ENCODE measurements around the gene DUSP22. TPM values are rescaled to one million over a fixed set of nuclear protein-coding genes. Genes with fewer than 3 reads are reported as not detected.

The DUSP22 gene
- polyA plus RNA-seq, 2 of the 4 experiments (the other 2 are of a cell fraction), result 6.2 to 11.3 TPM

GRCh38 chr6:310671-311070 lies 18.4 kb downstream of the DUSP22 start (continued):
- TF ChIP-seq, protein P1, sequence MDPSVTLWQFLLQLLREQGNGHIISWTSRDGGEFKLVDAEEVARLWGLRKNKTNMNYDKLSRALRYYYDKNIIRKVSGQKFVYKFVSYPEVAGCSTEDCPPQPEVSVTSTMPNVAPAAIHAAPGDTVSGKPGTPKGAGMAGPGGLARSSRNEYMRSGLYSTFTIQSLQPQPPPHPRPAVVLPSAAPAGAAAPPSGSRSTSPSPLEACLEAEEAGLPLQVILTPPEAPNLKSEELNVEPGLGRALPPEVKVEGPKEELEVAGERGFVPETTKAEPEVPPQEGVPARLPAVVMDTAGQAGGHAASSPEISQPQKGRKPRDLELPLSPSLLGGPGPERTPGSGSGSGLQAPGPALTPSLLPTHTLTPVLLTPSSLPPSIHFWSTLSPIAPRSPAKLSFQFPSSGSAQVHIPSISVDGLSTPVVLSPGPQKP (IDR thresholded peaks at IDR 0.05; ENCODE audit: low read depth, low read length), result no peak
- no peak for TF ChIP-seq KDM1A (IDR thresholded peaks at IDR 0.05; ENCODE audit: low read depth)

GRCh38 chr6:311679-312220 lies 19.5 kb downstream of the DUSP22 start:
- no peak for TF ChIP-seq GATA3 (IDR thresholded peaks at IDR 0.05; ENCODE audit: borderline replicate concordance)
- TF ChIP-seq RFX5 (IDR thresholded peaks at IDR 0.05), result no peak
- TF ChIP-seq TFCP2L1 (CRISPR knock-in tag; IDR thresholded peaks at IDR 0.05), result no peak
- TF ChIP-seq MYC (IDR thresholded peaks at IDR 0.05; ENCODE audit: borderline replicate concordance, low read length), result no peak
- no peak for TF ChIP-seq FOSL2 (IDR thresholded peaks at IDR 0.05)
- TF ChIP-seq FOSL2 (CRISPR knock-in tag; IDR thresholded peaks at IDR 0.05), result no peak
- TF ChIP-seq, protein P1 (IDR thresholded peaks at IDR 0.05; ENCODE audit: low read depth, low read length), result no peak
- TF ChIP-seq CHD4 (IDR thresholded peaks at IDR 0.05; ENCODE audit: borderline replicate concordance), result no peak
- TF ChIP-seq RCOR1 (IDR thresholded peaks at IDR 0.05; ENCODE audit: low read depth, low read length), result no peak
- TF ChIP-seq, protein P2, sequence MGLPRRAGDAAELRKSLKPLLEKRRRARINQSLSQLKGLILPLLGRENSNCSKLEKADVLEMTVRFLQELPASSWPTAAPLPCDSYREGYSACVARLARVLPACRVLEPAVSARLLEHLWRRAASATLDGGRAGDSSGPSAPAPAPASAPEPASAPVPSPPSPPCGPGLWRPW (IDR thresholded peaks at IDR 0.05), result no peak
- ChIA-PET CTCF (no interaction called here), POLR2A (no interaction called here)
- Histone ChIP-seq H3K4me3 (no peak overlapping the region), H3K4me1 (no peaks in the 10 kb centered on the region), H3K9me3 (no peaks in the 10 kb centered on the region), H3K27ac (no peak overlapping the region), H3K4me2 (no peak overlapping the region)
- 97% methylated on average over 12 of the region's 17 CpGs for WGBS (ENCODE audit: missing lambda C conversion rate)
- DNase-seq (ENCODE audit: low read depth in 1 of 2, low spot score in 1 of 2) (no peak), ATAC-seq (no peak), FAIRE-seq (no peak)

GRCh38 chr6:313087-313486 lies 20.8 kb downstream of the DUSP22 start:
- ATAC-seq (no peak), FAIRE-seq (no peak), DNase-seq (ENCODE audit: low read depth in 1 of 2, low spot score in 1 of 2) (no peak)
- CTCF ChIA-PET, result no interaction called here
- H3K4me1 ChIP-seq, result no peaks in the 10 kb centered on the region
- no peaks in the 10 kb centered on the region for H3K9me3 ChIP-seq
- POLR2A ChIA-PET, result no interaction called here
- 89% methylated on average over 2 of the region's 2 CpGs for WGBS (ENCODE audit: missing lambda C conversion rate)
- no peak overlapping the region for H3K4me2 ChIP-seq
- H3K27ac ChIP-seq, result no peak overlapping the region
- H3K4me3 ChIP-seq, result no peak overlapping the region
- TF ChIP-seq CHD2 (IDR thresholded peaks at IDR 0.05; ENCODE audit: low read length, partially characterized antibody), result no peak
- no peak for TF ChIP-seq FOXS1 (CRISPR knock-in tag; IDR thresholded peaks at IDR 0.05)
- no peak for TF ChIP-seq HOXA7 (CRISPR knock-in tag; IDR thresholded peaks at IDR 0.05)
- TF ChIP-seq POLR2A (IDR thresholded peaks at IDR 0.05; ENCODE audit: low read length), result no peak
- TF ChIP-seq, protein P2 (IDR thresholded peaks at IDR 0.05), result no peak
- TF ChIP-seq, protein P1 (IDR thresholded peaks at IDR 0.05; ENCODE audit: low read depth, low read length), result no peak
- no peak for TF ChIP-seq ZFP36 (IDR thresholded peaks at IDR 0.05; ENCODE audit: borderline replicate concordance, partially characterized antibody)
- no peak for TF ChIP-seq NFE2L2 (conservative IDR thresholded peaks at IDR 0.05; ENCODE audit: low read length)

GRCh38 chr6:313917-314316 lies 21.6 kb downstream of the DUSP22 start:
- no peak for TF ChIP-seq USF2 (IDR thresholded peaks at IDR 0.05)
- TF ChIP-seq ZC3H11A (IDR thresholded peaks at IDR 0.05), result no peak
- no peak for TF ChIP-seq FOXS1 (CRISPR knock-in tag; IDR thresholded peaks at IDR 0.05)
- no peak for TF ChIP-seq ESRRA (IDR thresholded peaks at IDR 0.05; ENCODE audit: borderline replicate concordance, low read length)
- TF ChIP-seq BHLHE40 (IDR thresholded peaks at IDR 0.05; ENCODE audit: low read depth, low read length), result no peak
- no peak for TF ChIP-seq NR3C1 (IDR thresholded peaks at IDR 0.05)
- TF ChIP-seq E2F6 (IDR thresholded peaks at IDR 0.05; ENCODE audit: borderline replicate concordance, low read depth), result no peak
- no peak for TF ChIP-seq HOXA7 (CRISPR knock-in tag; IDR thresholded peaks at IDR 0.05)
- no peak for TF ChIP-seq CBX2 (IDR thresholded peaks at IDR 0.05; ENCODE audit: borderline replicate concordance, low read depth)
- TF ChIP-seq SMC3 (IDR thresholded peaks at IDR 0.05), result no peak
- TF ChIP-seq PHF8 (IDR thresholded peaks at IDR 0.05; ENCODE audit: borderline replicate concordance, low read depth), result no peak
- DNase-seq (ENCODE audit: low read depth in 1 of 2, low spot score in 1 of 2) (no peak), ATAC-seq (no peak), FAIRE-seq (no peak)
- H3K4me2 ChIP-seq, result no peak overlapping the region
- ChIA-PET CTCF (no interaction called here), POLR2A (no interaction called here)
- H3K27ac ChIP-seq, result no peak overlapping the region
- no peaks in the 10 kb centered on the region for H3K9me3 ChIP-seq
- H3K4me3 ChIP-seq, result no peak overlapping the region
- no peaks in the 10 kb centered on the region for H3K4me1 ChIP-seq
- 98% methylated on average over 9 of the region's 10 CpGs for WGBS (ENCODE audit: missing lambda C conversion rate)
